Umbilical cord (tissue), 2 donors: ENCODE measurements around the gene MEIS2. TPM values are rescaled to one million over a fixed set of nuclear protein-coding genes. Genes with fewer than 3 reads are reported as not detected.

Experiments
- DNase-seq: peaks from one replicate; pipeline ENCODE4 v3.0.0-alpha.2; 2015; ENCODE audit warnings: low spot score
- total RNA-seq: library from RNA; depleted of rRNA; stranded (reverse); fragments of >200 nt; gene quantifications from one replicate; pipeline ENCODE4 v1.2.3, GENCODE V29; 2014; ENCODE audit warnings: low replicate concordance; ENCODE audit not compliant: insufficient read depth

The MEIS2 gene
- total RNA-seq, 1 donor from 2014 or later = 43.3 TPM

DNA sequence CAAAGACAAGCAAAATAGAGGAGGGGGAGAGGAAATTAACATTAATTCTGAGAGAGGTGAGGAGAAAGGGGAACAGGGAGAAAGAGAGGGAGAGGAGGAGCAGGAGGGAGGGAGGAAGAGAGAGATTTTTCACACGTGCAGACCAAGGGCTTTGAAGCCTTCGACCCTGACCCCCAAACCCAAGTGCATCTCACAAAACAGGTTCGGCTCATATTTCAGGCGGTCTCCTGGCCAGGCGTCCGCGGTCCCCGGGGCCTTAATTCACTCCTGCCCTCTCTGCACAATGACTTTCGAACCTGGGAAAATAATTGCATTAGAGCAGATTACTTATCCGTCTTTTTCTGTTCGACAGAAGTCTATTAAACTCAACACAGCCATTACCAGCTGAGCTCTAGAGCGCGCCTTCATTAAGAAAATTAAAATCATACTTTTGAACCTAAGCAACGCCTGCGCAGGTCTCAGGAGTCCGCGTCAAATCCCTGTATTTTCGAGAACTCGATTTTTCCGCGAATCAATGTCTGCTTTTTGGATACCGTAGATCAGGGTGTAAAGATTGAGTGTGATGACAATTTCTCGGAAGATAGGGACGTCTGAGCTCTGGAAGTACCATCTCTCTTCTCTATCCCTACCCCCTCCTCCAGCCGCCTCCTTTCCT, 220.7 kb downstream of the MEIS2 start:
- no peak for DNase-seq

GRCh38 chr15:36878684-36879262, 221.6 kb downstream of the MEIS2 start:
- no peak for DNase-seq

DNA sequence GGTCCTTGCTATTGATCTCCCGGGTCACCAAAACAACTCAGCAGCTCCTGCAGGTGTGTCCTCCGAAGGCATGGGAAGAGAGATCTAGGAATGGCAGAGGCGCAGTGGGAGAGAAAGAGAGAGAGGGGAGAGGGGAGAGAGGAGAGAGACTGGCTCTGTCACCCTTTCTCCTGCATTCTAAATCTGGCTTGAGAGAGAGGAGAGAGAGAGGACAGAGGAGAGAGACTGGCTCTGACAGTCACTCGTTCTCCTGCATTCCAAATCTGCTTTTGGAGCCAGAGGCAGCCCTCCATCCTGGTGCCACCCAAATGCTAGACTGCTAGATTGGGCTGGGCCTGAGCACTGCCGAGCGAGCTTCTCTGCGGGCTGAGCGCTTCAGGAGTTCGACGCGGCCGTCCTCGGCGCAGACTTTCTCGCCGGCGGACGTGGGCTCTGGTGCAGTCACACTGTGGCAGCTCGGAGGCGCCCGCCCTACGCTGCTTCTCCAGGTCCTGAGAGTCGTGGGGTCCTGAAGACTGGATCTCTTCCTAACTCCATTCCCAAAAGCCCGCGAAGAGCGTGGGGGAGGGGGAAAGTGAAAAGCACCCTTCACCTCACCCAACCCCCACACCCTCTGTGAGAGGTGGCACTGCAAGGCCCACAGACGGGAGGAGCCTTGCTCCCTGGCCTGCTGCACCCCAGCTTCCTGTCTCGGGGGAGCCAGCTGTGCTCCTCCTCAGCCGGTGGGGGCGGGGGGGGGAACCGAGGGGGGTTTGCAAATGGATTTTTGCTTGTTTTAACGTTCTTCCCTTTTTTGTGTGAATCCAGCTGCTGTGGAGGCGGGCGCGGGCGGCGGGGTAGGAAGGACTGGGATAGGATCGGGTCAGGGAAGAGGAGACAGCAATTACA, 222.3 kb downstream of the MEIS2 start:
- no peak for DNase-seq

DNA sequence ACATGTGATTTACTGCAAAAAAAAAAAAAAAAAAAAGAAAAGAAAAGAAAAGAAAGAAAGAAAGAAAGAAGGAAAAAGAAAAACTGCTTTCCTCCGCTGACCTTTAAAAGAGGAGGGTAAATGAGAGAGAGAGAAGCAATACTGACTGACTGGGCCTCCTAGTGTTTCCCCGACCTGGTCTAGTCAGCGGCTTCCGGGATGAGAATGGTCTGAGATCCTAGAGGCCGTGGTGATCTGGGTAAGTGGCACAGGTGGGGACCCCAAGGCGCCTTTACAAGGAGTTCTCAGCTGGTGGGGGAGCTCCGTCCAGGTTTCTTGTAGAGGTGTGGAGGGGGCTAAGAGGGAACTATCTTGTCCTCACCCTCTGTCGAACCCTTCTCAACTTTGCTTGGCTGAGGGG, 223.1 kb downstream of the MEIS2 start:
- DNase-seq = no peak

DNA sequence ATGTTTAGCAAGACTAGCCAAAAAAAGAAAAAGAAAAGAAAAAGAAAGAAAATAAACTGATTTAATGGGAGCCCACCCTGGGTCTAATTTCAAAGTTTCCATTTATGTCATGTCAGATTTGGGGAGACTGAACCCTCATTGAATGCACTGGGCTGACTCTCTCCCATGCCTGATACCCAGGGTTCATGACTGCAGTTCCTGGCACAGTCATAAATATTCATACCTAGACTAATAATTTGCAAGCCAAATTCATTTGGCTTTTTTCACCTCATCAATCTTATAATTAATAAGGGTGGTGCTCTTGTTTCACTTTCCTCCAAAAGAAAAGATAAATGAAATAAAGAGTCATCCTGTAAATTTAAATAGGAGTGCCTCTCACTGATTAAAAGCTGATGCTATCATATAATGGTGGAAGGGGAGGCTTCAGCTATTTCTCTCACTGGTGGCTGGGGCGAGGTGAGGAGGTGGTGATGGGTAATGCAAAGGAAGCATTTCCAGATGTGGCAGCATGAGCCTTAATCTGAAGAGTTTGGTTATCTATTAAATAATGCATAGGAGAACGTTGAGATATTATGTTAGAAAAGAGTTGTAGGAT, 224.5 kb downstream of the MEIS2 start:
- DNase-seq = no peak

GRCh38 chr15:36874930-36875329, 225.4 kb downstream of the MEIS2 start:
- no peak for DNase-seq

DNA sequence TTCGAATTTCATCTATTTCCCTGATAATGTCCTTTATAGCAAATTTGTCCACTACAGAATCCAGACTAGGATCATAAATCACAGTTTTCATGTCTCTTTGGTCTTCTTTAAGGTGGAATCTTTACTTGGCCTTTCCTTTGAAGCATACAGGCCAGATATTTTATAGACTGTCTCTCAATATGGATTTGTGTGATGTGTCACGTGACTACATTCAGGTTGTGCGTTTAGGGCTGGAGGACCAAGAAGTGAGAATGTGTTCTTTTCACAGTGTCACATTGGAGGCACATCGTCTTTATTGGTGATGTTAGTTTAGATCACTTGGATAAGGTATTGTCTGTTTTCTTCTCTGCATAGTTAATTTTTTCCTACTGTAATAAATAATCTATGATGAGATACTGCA, 232.9 kb downstream of the MEIS2 start:
- DNase-seq = no peak

- DNase-seq = no peak
Observed at GRCh38 chr15:36866896-36867295, 233.5 kb downstream of the MEIS2 start.

DNA sequence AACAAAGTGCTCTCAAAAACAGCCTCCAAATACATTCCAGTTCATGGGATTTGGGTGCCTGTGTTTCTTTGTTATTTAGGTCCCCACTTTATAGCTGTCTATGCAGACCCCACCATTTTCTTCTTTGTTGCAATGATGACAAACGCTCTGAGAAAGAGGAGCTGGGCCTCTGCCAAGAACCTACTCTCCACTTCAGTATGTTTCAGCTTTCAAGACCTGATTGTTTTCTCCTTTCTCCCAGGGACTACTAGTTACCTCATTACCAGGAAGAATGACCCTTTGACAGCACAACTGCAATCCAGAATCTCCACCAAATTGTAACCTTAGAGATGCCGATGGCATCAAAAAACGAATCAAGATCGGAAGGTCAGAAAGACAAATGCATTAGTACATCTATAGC, 236.8 kb downstream of the MEIS2 start:
- DNase-seq = no peak

GRCh38 chr15:36860792-36861191, 239.6 kb downstream of the MEIS2 start:
- no peak for DNase-seq

GRCh38 chr15:36858423-36858822, 241.9 kb downstream of the MEIS2 start:
- no peak for DNase-seq

- DNase-seq = no peak
Observed at GRCh38 chr15:36856339-36856973, 243.9 kb downstream of the MEIS2 start.

GRCh38 chr15:36850864-36851263, 249.5 kb downstream of the MEIS2 start:
- no peak for DNase-seq

GRCh38 chr15:36845270-36845669, 255.1 kb downstream of the MEIS2 start:
- no peak for DNase-seq

- DNase-seq = peak; percentile 45
Observed at GRCh38 chr15:36844534-36844998, 255.8 kb downstream of the MEIS2 start.

- DNase-seq = no peak
Observed at GRCh38 chr15:36843822-36844221, 256.5 kb downstream of the MEIS2 start.

- no peak for DNase-seq
Observed at GRCh38 chr15:36841193-36841592, 259.2 kb downstream of the MEIS2 start.
